Mesendoderm (in vitro differentiated cells): ENCODE measurements around the gene ARHGAP10.

Experiments used
- DNase-seq: peaks from one replicate; pipeline ENCODE4 v3.0.0; 2013
- H2AK5ac ChIP-seq: 2 replicates; pipeline ENCODE4 v1.6.1; 2013; ENCODE audit warnings: low read length, inconsistent platforms
- H2BK120ac ChIP-seq: 2 replicates; pipeline ENCODE4 v1.6.1; 2013; ENCODE audit warnings: low read depth, mild to moderate bottlenecking, low read length, moderate library complexity, mixed read lengths
- H2BK15ac ChIP-seq: replicated peaks from 2 replicates; pipeline ENCODE4 v1.6.1; 2013; ENCODE audit warnings: low read depth, mild to moderate bottlenecking, moderate library complexity
- H2BK5ac ChIP-seq: 2 replicates; pipeline ENCODE4 v1.6.1; 2013; ENCODE audit warnings: low read length, inconsistent platforms
- H3K18ac ChIP-seq: 2 replicates; pipeline ENCODE4 v1.6.1; 2013; ENCODE audit warnings: mild to moderate bottlenecking, low read length, mixed read lengths
- H3K23ac ChIP-seq: one replicate; pipeline ENCODE4 v1.6.1; 2013; ENCODE audit warnings: low read length
- H3K27ac ChIP-seq: 2 replicates; pipeline ENCODE4 v1.5.1; 2013; ENCODE audit warnings: low read depth, mild to moderate bottlenecking, inconsistent platforms, low read length, moderate library complexity
- H3K27me3 ChIP-seq: 2 replicates; pipeline ENCODE4 v1.6.1; 2013; ENCODE audit warnings: low read length, control low read depth, mild to moderate bottlenecking, inconsistent platforms; ENCODE audit not compliant: insufficient read depth, poor library complexity
- H3K36me3 ChIP-seq: 2 replicates; pipeline ENCODE4 v1.6.1; 2013; ENCODE audit warnings: low read length, inconsistent platforms; ENCODE audit not compliant: control insufficient read depth, insufficient read depth
- H3K4ac ChIP-seq: one replicate; pipeline ENCODE4 v1.6.1; 2013; ENCODE audit warnings: low read depth, mild to moderate bottlenecking, low read length, moderate library complexity
- H3K4me1 ChIP-seq: 2 replicates; pipeline ENCODE4 v1.6.1; 2013; ENCODE audit warnings: low read depth, low read length, inconsistent platforms; ENCODE audit not compliant: control insufficient read depth
- H3K4me2 ChIP-seq: 2 replicates; pipeline ENCODE4 v1.6.1; 2013; ENCODE audit warnings: low read length
- H3K4me3 ChIP-seq: 2 replicates; pipeline ENCODE4 v1.5.1; 2013; ENCODE audit warnings: mild to moderate bottlenecking, low read length
- H3K56ac ChIP-seq: one replicate; pipeline ENCODE4 v1.6.1; 2013; ENCODE audit warnings: low read length
- H3K79me1 ChIP-seq: 2 replicates; pipeline ENCODE4 v1.6.1; 2013; ENCODE audit warnings: low read length, inconsistent platforms
- H3K79me2 ChIP-seq: 2 replicates; pipeline ENCODE4 v1.6.1; 2013; ENCODE audit warnings: mild to moderate bottlenecking, low read length; ENCODE audit not compliant: control insufficient read depth, insufficient read depth
- H3K9ac ChIP-seq: 2 replicates; pipeline ENCODE4 v1.6.1; 2013; ENCODE audit warnings: low read length, inconsistent platforms
- H4K5ac ChIP-seq: one replicate; pipeline ENCODE4 v1.6.1; 2013; ENCODE audit warnings: low read length
- H4K8ac ChIP-seq: one replicate; pipeline ENCODE4 v1.6.1; 2013; ENCODE audit warnings: low read depth, mild to moderate bottlenecking, control low read depth, low read length, moderate library complexity
- WGBS: extraction: QIAGEN DNeasy Blood & Tissue Kit; methylation state at CpG from one replicate; pipeline ENCODE4 v1.1.7; 2013; ENCODE audit warnings: low lambda C conversion rate, missing lambda C conversion rate; ENCODE audit not compliant: insufficient coverage; ENCODE audit errors: extremely low coverage; 5-methylcytosine and 5-hydroxymethylcytosine counted together

ARHGAP10 gene

GRCh38 chr4:147714575-147715401 is 17.1 kb upstream of the ARHGAP10 start:
- Histone ChIP-seq H3K18ac (no peak overlapping the region), H3K4ac (no peak overlapping the region), H3K4me2 (no peak overlapping the region), H3K27me3 (no peaks in the 10 kb centered on the region), H4K8ac (no peak overlapping the region), H3K79me2 (no peaks in the 10 kb centered on the region), H3K4me1 (no peaks in the 10 kb centered on the region), H2BK120ac (no peak overlapping the region), H3K27ac (no peak overlapping the region), H2BK15ac (no peak overlapping the region), H3K36me3 (no peaks in the 10 kb centered on the region), H3K56ac (no peak overlapping the region), H4K5ac (no peak overlapping the region), H2AK5ac (no peak overlapping the region), H2BK5ac (no peak overlapping the region), H3K9ac (no peak overlapping the region), H3K79me1 (no peaks in the 10 kb centered on the region), H3K23ac (no peak overlapping the region), H3K4me3 (no peak overlapping the region)
- DNase-seq = peak; percentile 53
- no CpG with 5 or more reads among the region's 8 CpGs for WGBS

GRCh38 chr4:147717878-147718277 is 14.0 kb upstream of the ARHGAP10 start:
- no peak overlapping the region for H3K18ac ChIP-seq
- DNase-seq = no peak
- no peak overlapping the region for H2BK15ac ChIP-seq
- no peak overlapping the region for H4K5ac ChIP-seq
- H2AK5ac ChIP-seq = no peak overlapping the region
- H3K9ac ChIP-seq = no peak overlapping the region
- no peak overlapping the region for H3K4me3 ChIP-seq
- no peak overlapping the region for H3K27ac ChIP-seq
- WGBS = no CpG with 5 or more reads among the region's 1 CpG
- no peak overlapping the region for H2BK5ac ChIP-seq
- no peak overlapping the region for H3K4me2 ChIP-seq
- H3K36me3 ChIP-seq = no peaks in the 10 kb centered on the region
- no peak overlapping the region for H3K23ac ChIP-seq
- H2BK120ac ChIP-seq = no peak overlapping the region
- no peaks in the 10 kb centered on the region for H3K4me1 ChIP-seq
- no peak overlapping the region for H3K4ac ChIP-seq
- H4K8ac ChIP-seq = no peak overlapping the region
- no peaks in the 10 kb centered on the region for H3K79me1 ChIP-seq
- no peaks in the 10 kb centered on the region for H3K27me3 ChIP-seq
- no peaks in the 10 kb centered on the region for H3K79me2 ChIP-seq
- no peak overlapping the region for H3K56ac ChIP-seq

- H3K27ac ChIP-seq = no peak overlapping the region
- H4K8ac ChIP-seq = no peak overlapping the region
- H3K27me3 ChIP-seq = no peaks in the 10 kb centered on the region
- H3K9ac ChIP-seq = no peak overlapping the region
- H3K4me1 ChIP-seq = no peaks in the 10 kb centered on the region
- no peaks in the 10 kb centered on the region for H3K79me1 ChIP-seq
- no peak overlapping the region for H2BK15ac ChIP-seq
- no peak for DNase-seq
- H3K56ac ChIP-seq = no peak overlapping the region
- H3K23ac ChIP-seq = no peak overlapping the region
- H3K4me2 ChIP-seq = no peak overlapping the region
- no peak overlapping the region for H2AK5ac ChIP-seq
- WGBS = no CpG with 5 or more reads among the region's 5 CpGs
- no peak overlapping the region for H2BK120ac ChIP-seq
- no peak overlapping the region for H2BK5ac ChIP-seq
- no peaks in the 10 kb centered on the region for H3K36me3 ChIP-seq
- no peak overlapping the region for H3K4me3 ChIP-seq
- no peak overlapping the region for H3K18ac ChIP-seq
- H4K5ac ChIP-seq = no peak overlapping the region
- no peak overlapping the region for H3K4ac ChIP-seq
- no peaks in the 10 kb centered on the region for H3K79me2 ChIP-seq
These were observed 8.6 kb upstream of the ARHGAP10 start for GRCh38 chr4:147723326-147723725.

GRCh38 chr4:147724468-147725201 is 7.3 kb upstream of the ARHGAP10 start:
- no peak overlapping the region for H3K18ac ChIP-seq
- no peak overlapping the region for H3K4ac ChIP-seq
- peak overlapping the region; percentile 25 for H3K56ac ChIP-seq
- no CpG with 5 or more reads among the region's 13 CpGs for WGBS
- no peak overlapping the region for H3K27ac ChIP-seq
- H3K4me3 ChIP-seq = no peak overlapping the region
- no peak overlapping the region for H2BK5ac ChIP-seq
- H3K27me3 ChIP-seq = no peaks in the 10 kb centered on the region
- no peak overlapping the region for H2BK15ac ChIP-seq
- H3K23ac ChIP-seq = no peak overlapping the region
- no peaks in the 10 kb centered on the region for H3K79me2 ChIP-seq
- H3K4me2 ChIP-seq = no peak overlapping the region
- H4K5ac ChIP-seq = no peak overlapping the region
- H3K9ac ChIP-seq = no peak overlapping the region
- no peaks in the 10 kb centered on the region for H3K79me1 ChIP-seq
- H4K8ac ChIP-seq = no peak overlapping the region
- no peak for DNase-seq
- H3K4me1 ChIP-seq = no peaks in the 10 kb centered on the region
- no peak overlapping the region for H2AK5ac ChIP-seq
- H3K36me3 ChIP-seq = no peaks in the 10 kb centered on the region
- no peak overlapping the region for H2BK120ac ChIP-seq

GRCh38 chr4:147725673-147726072 is 6.2 kb upstream of the ARHGAP10 start:
- H3K56ac ChIP-seq = no peak overlapping the region
- H3K79me1 ChIP-seq = no peaks in the 10 kb centered on the region
- H3K4me1 ChIP-seq = no peaks in the 10 kb centered on the region
- H2BK15ac ChIP-seq = no peak overlapping the region
- H3K36me3 ChIP-seq = no peaks in the 10 kb centered on the region
- no peaks in the 10 kb centered on the region for H3K27me3 ChIP-seq
- WGBS = no CpG with 5 or more reads among the region's 4 CpGs
- H3K4me3 ChIP-seq = no peak overlapping the region
- H3K23ac ChIP-seq = no peak overlapping the region
- no peaks in the 10 kb centered on the region for H3K79me2 ChIP-seq
- H3K18ac ChIP-seq = no peak overlapping the region
- H3K4me2 ChIP-seq = no peak overlapping the region
- no peak overlapping the region for H3K27ac ChIP-seq
- no peak overlapping the region for H4K8ac ChIP-seq
- H2BK5ac ChIP-seq = no peak overlapping the region
- no peak overlapping the region for H3K4ac ChIP-seq
- H2BK120ac ChIP-seq = no peak overlapping the region
- no peak overlapping the region for H3K9ac ChIP-seq
- H2AK5ac ChIP-seq = no peak overlapping the region
- H4K5ac ChIP-seq = no peak overlapping the region
- DNase-seq = no peak
